ENCODE measurements around the gene SCO2. TPM values are rescaled to one million over a fixed set of nuclear protein-coding genes. Genes with fewer than 3 reads are reported as not detected.

SCO2 gene
- total RNA-seq, 1 donor from 2014 or later = 1.9 TPM

DNA sequence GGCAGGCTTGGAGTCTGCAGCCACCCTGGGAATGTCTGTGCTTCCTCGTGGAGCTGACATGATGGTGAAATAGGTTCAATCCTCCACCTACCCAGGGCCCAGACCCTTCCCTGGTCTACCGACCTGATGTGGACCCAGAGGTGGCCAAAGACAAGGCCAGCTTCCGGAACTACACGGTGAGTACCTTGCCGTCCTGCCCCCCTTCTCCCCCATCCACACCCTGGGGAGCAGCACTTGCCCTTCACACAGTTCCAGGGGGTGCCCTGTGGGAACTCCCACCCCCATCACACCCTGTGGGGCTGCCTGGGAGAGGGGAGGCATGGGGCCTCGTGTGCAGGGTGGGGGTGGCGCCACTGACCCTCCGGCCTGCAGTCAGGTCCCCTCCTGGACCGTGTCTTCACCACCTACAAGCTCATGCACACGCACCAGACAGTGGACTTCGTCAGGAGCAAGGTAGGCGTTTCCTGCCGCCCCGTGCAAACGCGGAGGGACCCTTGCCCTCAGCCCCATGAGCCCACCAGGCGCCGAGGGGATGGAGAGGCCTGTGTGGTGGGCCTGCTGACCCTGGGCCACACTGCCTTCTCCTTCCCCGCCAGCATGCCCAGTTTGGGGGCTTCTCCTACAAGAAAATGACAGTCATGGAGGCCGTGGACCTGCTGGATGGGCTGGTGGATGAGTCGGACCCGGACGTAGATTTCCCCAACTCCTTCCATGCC, 38.0 kb downstream of the SCO2 start:
- intact Hi-C loops (cut with DNase I) = no loop called here
- no peak for ATAC-seq
- DNase-seq (ENCODE audit: low spot score) = no peak

DNA sequence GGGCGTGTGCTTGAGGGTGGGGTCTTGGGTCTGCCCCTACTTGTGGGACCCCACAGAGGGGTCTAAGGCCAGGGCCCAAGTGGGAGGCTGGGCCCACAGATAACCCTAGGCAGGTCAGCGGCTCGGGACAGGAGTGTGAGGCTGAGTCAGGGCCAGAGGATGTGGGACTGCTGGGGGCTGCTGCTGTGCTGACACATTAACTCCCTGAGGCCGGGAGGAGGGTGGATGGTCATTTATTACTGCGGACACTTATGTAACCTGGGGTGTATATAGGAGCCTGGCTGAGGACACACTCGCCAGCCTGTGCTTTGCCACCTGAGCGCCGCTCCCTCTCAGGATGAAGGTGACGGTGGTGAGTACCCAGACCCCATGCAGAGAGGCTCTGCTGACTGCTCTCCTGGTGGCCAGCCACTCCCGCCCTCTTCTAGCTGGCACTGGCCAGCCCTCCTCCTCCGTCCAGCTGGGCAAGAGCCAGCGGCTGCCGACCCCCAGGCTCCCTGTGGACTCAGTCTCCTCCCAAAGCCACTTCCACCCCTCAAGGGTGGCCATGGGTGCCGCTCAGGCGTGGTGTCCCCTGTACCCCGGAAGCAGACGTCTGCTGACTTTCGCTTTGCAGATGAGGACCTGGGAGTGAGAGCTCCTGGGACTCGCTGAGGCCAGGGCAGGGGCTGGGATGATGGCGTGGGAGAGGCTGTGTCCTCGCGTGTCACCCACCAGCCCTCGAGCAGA, 38.7 kb downstream of the SCO2 start, which contains the start of gene MIOX:
TSS of gene MIOX (plus strand) at position 299 of the 729 bp plus-strand sequence. CDS start at position 338, 39 bp downstream.
- no peak for DNase-seq (ENCODE audit: low spot score)

GRCh38 chr22:50485221-50486131, 39.9 kb downstream of the SCO2 start:
- ATAC-seq (no peak), DNase-seq (ENCODE audit: low spot score) (no peak)
- intact Hi-C loops (cut with DNase I) = no loop called here

More for the DNA sequence above, 38.7 kb downstream of the SCO2 start, which contains the start of gene MIOX:
- intact Hi-C loops (cut with DNase I) = no loop called here
- no peak for ATAC-seq

DNA sequence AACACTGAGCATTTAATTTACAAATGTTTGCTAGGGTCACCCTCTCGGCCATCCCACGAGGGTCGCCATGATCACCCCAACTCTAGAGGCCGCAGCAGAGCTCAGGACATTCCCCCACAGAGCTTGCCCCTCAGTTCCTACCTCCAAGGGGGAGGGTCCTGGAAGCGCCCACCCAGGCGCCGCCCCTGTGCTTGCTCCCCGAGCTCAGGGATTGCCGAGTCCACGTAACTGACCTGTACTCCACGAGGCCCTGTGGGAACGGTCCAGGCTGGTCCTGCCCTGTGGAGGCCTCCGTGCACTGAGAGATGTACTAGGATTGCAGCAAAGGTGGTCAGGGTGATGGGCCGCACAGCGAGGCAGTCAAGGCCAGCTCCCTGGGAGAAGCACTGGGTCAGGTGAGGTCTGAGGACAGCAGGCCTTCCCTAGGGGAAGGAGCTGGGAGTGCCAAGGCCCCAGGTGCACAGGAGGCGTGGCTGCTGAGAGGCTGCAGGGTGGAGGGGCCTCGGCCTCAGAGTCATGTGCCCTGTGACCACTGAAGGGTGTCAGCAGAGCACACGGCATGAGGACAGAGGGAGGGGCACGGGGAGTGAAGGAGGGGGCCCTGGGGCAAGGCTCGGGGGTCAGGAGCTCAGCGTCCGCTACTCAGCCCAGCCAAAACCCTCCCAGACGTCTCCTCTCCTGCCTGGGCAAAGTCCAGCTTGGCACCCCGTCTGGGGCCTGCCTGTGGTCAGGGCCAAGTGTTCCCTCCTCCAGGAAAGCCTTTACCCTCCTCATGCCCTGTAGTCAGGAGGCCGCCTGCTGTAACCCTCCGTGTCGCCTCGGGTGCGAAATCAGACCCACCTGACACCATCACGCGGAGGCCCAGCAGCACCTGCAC, 41.2 kb downstream of the SCO2 start:
- DNase-seq (ENCODE audit: low spot score) = no peak
- intact Hi-C loops (cut with DNase I) = no loop called here
- ATAC-seq = no peak

- intact Hi-C loops (cut with DNase I) = no loop called here
- ATAC-seq = no peak
- no peak for DNase-seq (ENCODE audit: low spot score)
Observed at GRCh38 chr22:50483556-50483955, 41.8 kb downstream of the SCO2 start.

GRCh38 chr22:50483106-50483505, 42.3 kb downstream of the SCO2 start:
- intact Hi-C loops (cut with DNase I) = no loop called here

DNA sequence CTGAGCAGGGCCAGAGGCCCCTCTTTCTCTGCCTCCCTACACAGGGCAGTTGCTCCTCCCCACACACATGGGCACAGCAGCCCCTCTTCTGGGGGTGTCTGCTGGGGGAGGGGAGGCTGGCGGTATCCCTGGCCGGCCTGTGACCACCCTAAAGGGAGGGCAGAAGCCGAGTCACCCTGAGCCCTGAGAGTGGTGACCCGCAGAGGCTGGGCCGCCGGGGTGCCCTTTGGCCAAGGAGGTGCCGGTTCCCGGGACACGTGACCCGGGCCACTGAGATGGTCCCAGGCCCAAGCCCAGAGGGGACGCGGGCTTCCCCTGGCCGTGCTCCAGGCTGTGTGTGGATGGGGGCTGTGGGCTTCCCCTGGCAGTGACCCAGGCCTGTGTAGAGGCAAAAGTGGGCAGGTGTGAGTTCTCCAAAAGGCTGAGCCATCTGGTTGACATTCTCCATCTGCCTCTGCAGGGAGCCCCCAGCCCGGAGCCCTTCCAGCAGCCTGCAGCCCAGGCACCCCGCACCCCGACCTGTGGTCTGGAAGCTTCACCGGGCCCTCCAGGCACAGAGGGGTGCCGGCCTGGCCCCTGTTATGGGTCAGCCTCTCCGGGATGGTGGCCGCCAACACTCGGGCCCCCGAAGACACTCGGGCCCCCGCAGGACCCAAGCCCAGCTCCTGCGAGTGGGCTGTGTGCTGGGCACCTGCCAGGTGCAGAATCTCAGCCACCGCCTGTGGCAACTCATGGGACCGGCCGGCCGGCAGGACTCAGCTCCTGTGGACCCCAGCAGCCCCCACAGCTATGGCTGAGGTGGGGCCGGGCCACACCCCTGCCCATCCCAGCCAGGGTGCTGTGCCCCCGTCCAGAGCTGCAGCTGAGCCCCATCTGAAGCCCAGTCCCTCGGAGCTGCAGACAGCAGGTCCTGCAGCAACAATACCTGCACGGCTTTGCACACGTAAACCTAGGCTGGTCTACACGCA, 43.0 kb downstream of the SCO2 start:
- no peak for ATAC-seq
- DNase-seq (ENCODE audit: low spot score) = no peak

More at GRCh38 chr22:50483106-50483505, 42.3 kb downstream of the SCO2 start:
- no peak for DNase-seq (ENCODE audit: low spot score)
- ATAC-seq = no peak

GRCh38 chr22:50481440-50482106, 43.8 kb downstream of the SCO2 start, which contains the start of gene ADM2:
ADM2 (plus strand) TSS chr22:50481543; CDS start chr22:50481848, 305 bp downstream.
- intact Hi-C loops (cut with DNase I) = no loop called here
- no peak for ATAC-seq
- DNase-seq (ENCODE audit: low spot score) = no peak

More for the DNA sequence above, 43.0 kb downstream of the SCO2 start:
- intact Hi-C loops (cut with DNase I) = no loop called here

DNA sequence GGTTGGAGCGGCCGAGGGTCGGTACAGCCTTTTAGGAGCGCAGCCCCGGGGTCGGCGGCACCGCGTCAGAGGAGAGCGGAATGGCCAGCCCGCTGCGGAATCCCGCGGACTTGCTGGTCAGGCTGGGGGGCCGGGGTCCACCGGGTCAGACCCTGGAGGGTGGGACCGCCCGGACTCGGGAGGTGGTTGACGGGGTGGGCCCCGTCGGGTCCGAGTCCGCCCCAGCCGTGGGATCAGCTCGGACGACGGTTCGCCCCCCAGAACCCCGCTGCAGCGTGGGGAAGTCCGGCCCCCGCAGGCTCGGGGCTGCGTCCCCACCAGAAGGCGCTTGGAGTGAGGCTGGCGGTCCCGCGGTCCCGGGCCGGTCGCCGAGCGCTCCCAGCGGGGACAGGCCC, 44.4 kb downstream of the SCO2 start:
- intact Hi-C loops (cut with DNase I) = no loop called here
- no peak for ATAC-seq
- no peak for DNase-seq (ENCODE audit: low spot score)

GRCh38 chr22:50479721-50480120, 45.7 kb downstream of the SCO2 start:
- intact Hi-C loops (cut with DNase I) = no loop called here
- ATAC-seq (no peak), DNase-seq (ENCODE audit: low spot score) (no peak)

- intact Hi-C loops (cut with DNase I) = no loop called here
- DNase-seq (ENCODE audit: low spot score) (no peak), ATAC-seq (no peak)
Observed at GRCh38 chr22:50477923-50478322, 47.5 kb downstream of the SCO2 start.

DNA sequence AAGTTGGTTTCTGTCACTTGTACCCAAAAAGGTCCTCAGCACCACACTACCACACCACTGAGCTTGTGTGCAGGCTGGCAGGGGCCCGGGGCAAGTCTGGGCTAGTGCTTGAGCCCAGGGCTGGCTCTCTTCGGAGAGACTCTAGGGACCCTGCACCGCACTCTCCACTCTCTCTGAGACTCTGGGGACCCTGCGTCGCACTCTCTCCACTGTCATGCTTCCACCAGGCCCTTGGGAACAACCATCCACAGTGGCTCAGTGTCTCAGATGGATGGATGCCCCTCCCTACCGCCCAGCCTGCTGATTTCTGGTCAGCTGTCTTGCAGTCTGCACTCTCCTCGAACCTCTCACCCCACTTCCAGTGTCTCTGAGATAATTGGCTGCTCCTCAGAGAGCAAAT, 48.5 kb downstream of the SCO2 start:
- intact Hi-C loops (cut with DNase I) = no loop called here
- DNase-seq (ENCODE audit: low spot score) = no peak
- ATAC-seq = no peak

DNA sequence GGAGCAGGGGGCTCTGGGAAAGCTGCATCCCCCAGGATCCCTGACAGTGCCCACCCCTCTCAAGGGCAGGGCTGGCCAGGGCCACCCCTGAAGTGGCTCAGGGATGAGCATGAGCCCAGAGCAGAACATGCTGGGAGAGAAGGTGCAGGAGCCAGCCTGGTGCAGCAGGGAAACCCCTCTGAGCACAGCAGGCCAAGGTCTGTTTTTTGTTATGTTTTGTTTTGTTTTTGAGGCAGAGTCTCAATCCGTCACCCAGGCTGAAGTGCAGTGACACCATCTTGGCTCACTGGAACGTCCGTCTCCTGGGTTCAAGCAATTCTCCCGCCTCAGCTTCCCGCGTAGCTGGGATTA, 49.8 kb downstream of the SCO2 start:
- ATAC-seq (peak; percentile 1), DNase-seq (ENCODE audit: low spot score) (no peak)
- intact Hi-C loops (cut with DNase I) = no loop called here

DNA sequence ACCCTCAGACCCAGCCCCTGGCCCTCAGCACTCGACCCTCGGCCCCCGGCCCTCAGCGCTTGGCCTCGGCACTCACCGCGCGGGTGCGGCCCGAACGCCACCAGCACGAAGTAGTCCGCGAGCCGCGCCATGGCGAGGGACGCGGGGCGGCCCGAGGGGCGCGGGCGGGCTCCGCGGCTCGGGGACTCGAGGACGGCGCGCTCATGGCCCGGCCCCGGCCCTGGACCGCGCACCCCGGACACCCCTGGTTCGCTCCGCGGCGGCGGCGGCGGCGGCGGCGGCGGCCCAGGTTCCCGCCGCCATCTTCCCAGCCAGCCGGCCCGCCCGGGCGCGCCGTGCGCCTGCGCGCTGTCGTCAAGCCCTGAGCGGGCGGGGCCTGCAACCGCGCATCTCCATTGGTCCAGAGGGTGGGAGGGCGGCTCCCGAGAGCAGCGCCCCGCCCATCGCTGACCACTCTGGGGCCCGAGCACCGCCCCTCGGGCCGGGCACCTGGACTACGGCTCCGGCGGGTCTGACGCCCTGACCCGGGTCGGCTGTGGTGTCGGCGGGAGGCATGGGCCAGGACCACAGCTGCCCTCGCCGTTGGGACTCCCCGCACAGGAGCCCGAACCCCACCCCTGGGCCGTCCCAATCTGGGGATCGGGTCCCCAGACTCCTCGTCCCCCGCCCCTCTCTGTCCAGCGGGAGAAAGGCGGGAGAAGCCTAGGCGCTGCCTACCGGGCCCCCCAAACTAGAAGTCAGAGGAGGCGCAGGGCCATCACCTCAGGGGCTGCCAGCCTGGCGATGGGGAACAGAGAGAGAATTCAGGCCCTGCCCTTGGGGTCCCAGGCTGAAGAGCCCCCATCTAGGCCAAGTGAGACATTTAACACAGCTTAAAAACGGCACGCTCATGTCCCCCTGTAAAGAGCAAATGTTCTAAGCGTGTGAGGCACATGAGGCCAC, 50.4 kb downstream of the SCO2 start, which contains the start of gene SBF1:
TSS of gene SBF1 (minus strand) at position 326 of the 942 bp plus-strand sequence. CDS start at position 131, 195 bp downstream.
- DNase-seq (ENCODE audit: low spot score) (peak; percentile 94), ATAC-seq (peak; percentile 98)
- intact Hi-C loops (cut with DNase I) = no loop called here

GRCh38 chr22:50473855-50474671, 51.3 kb downstream of the SCO2 start:
- ATAC-seq (no peak), DNase-seq (ENCODE audit: low spot score) (no peak)
- intact Hi-C loops (cut with DNase I) = no loop called here
